Smooth muscle cell (in vitro differentiated cells): Measurements from ENCODE around the gene NRROS. TPM values are rescaled to one million over a fixed set of nuclear protein-coding genes. Genes with fewer than 3 reads are reported as not detected.

ENCODE experiments used
- DNase-seq: peaks from one replicate; lab custom pipeline; 2025; ENCODE audit not compliant: unreplicated experiment; lab: John Stamatoyannopoulos, UW
- H2AFZ ChIP-seq: fragments of 200-600 bp; sonication (generic); 2 replicates; pipeline ENCODE4 v1.6.0; 2016; ENCODE audit warnings: antibody characterized with exemption, low read depth, mild to moderate bottlenecking
- H3F3A ChIP-seq: fragments of 200-600 bp; sonication (generic); 2 replicates; pipeline ENCODE4 v1.6.0; 2017; ENCODE audit warnings: antibody characterized with exemption, low read depth
- H3K27ac ChIP-seq: fragments of 200-600 bp; sonication (generic); 2 replicates; pipeline ENCODE4 v1.5.1; 2016; ENCODE audit warnings: low read depth, mild to moderate bottlenecking
- H3K27me3 ChIP-seq: fragments of 200-600 bp; sonication (generic); 2 replicates; pipeline ENCODE4 v1.6.1; 2016; ENCODE audit warnings: low read depth, mild to moderate bottlenecking
- H3K36me3 ChIP-seq: fragments of 200-600 bp; sonication (generic); 2 replicates; pipeline ENCODE4 v1.5.1; 2016; ENCODE audit warnings: low read depth
- H3K4me1 ChIP-seq: fragments of 200-600 bp; sonication (generic); 2 replicates; pipeline ENCODE4 v1.5.1; 2016; ENCODE audit warnings: low read depth
- H3K4me2 ChIP-seq: fragments of 200-600 bp; sonication (generic); 2 replicates; pipeline ENCODE4 v1.6.0; 2016; ENCODE audit warnings: mild to moderate bottlenecking
- H3K4me3 ChIP-seq: fragments of 200-600 bp; sonication (generic); 2 replicates; pipeline ENCODE4 v1.5.1; 2016; ENCODE audit warnings: mild to moderate bottlenecking
- H3K79me2 ChIP-seq: fragments of 200-600 bp; sonication (generic); 2 replicates; pipeline ENCODE4 v1.6.0; 2016; ENCODE audit warnings: low read depth, mild to moderate bottlenecking
- H3K9ac ChIP-seq: fragments of 200-600 bp; sonication (generic); 2 replicates; pipeline ENCODE4 v1.6.0; 2016; ENCODE audit warnings: low read depth
- H3K9me3 ChIP-seq: fragments of 200-600 bp; sonication (generic); replicated peaks from 2 replicates; pipeline ENCODE4 v1.5.1; 2016; ENCODE audit warnings: low read depth
- H4K20me1 ChIP-seq: fragments of 200-600 bp; sonication (generic); 2 replicates; pipeline ENCODE4 v1.6.0; 2016; ENCODE audit warnings: low read depth
- CTCF ChIP-seq: fragments of 200-600 bp; sonication (generic); IDR thresholded peaks from 2 replicates; pipeline ENCODE4 v1.5.1; 2017; ENCODE audit warnings: borderline replicate concordance, mild to moderate bottlenecking, antibody characterized with exemption; ENCODE audit not compliant: insufficient read depth, poor library complexity, severe bottlenecking
- WGBS: methylation state at CpG from one replicate; pipeline ENCODE4 v1.1.7; 2016; ENCODE audit warnings: low lambda C conversion rate; 5-methylcytosine and 5-hydroxymethylcytosine counted together
- polyA plus RNA-seq: library from polyadenylated mRNA; unstranded; fragments of >200 nt; fragmentation: Nextera tagmentation; extraction: Ambion mirVana; gene quantifications from 2 replicates; pipeline ENCODE4 v1.2.1, GENCODE V29; 2016
- total RNA-seq: library from RNA; depleted of rRNA; stranded (reverse); fragments of >200 nt; gene quantifications from 2 replicates; pipeline ENCODE4 v1.2.3, GENCODE V29; 2014

The NRROS gene
- total and polyA plus RNA-seq, 2 experiments from 2014 or later: 0.45 TPM; not detected in 1

GRCh38 chr3:196638861-196639482, 522 bp upstream of the NRROS start:
- Histone ChIP-seq H3K4me3 (peak overlapping the region; percentile 48), H3K79me2 (no peaks in the 10 kb centered on the region), H3K9me3 (no peaks in the 10 kb centered on the region), H2AFZ (no peak overlapping the region), H3F3A (no peaks in the 10 kb centered on the region), H3K4me2 (peak overlapping the region; percentile 85), H3K27me3 (peaks cover 25% of the 10 kb centered on the region), H3K36me3 (no peaks in the 10 kb centered on the region), H3K27ac (no peak overlapping the region), H3K9ac (no peak overlapping the region), H3K4me1 (peaks cover 10% of the 10 kb centered on the region), H4K20me1 (no peaks in the 10 kb centered on the region)
- WGBS: 60% methylated on average over 19 of the region's 19 CpGs
- no peak for DNase-seq
- TF ChIP-seq CTCF: no peak

GRCh38 chr3:196640297-196641018, 964 bp downstream of the NRROS start:
- no peaks in the 10 kb centered on the region for H3K79me2 ChIP-seq
- no peak overlapping the region for H3K27ac ChIP-seq
- no peak overlapping the region for H2AFZ ChIP-seq
- no peaks in the 10 kb centered on the region for H3K36me3 ChIP-seq
- H4K20me1 ChIP-seq: no peaks in the 10 kb centered on the region
- no peaks in the 10 kb centered on the region for H3K9me3 ChIP-seq
- no peak overlapping the region for H3K4me3 ChIP-seq
- H3K4me1 ChIP-seq: peaks cover 10% of the 10 kb centered on the region
- H3K4me2 ChIP-seq: no peak overlapping the region
- H3K27me3 ChIP-seq: peaks cover 25% of the 10 kb centered on the region
- TF ChIP-seq CTCF: no peak
- 93% methylated on average over 24 of the region's 24 CpGs for WGBS
- no peaks in the 10 kb centered on the region for H3F3A ChIP-seq
- no peak for DNase-seq
- no peak overlapping the region for H3K9ac ChIP-seq

GRCh38 chr3:196641333-196642054, 2.0 kb downstream of the NRROS start:
- no peak overlapping the region for H2AFZ ChIP-seq
- no peak overlapping the region for H3K27ac ChIP-seq
- H3K4me2 ChIP-seq: no peak overlapping the region
- H3K36me3 ChIP-seq: no peaks in the 10 kb centered on the region
- no peaks in the 10 kb centered on the region for H4K20me1 ChIP-seq
- peaks cover 25% of the 10 kb centered on the region for H3K27me3 ChIP-seq
- H3K79me2 ChIP-seq: no peaks in the 10 kb centered on the region
- no peak overlapping the region for H3K4me3 ChIP-seq
- H3F3A ChIP-seq: no peaks in the 10 kb centered on the region
- H3K9ac ChIP-seq: no peak overlapping the region
- WGBS: 84% methylated on average over 9 of the region's 9 CpGs
- H3K4me1 ChIP-seq: peaks cover 10% of the 10 kb centered on the region
- H3K9me3 ChIP-seq: no peaks in the 10 kb centered on the region
- no peak for DNase-seq
- TF ChIP-seq CTCF: no peak
